ENCODE measurements around the gene GAK.
A peak's percentile ranks its signal among the peaks of the same experiment; 100 is the strongest.
"Not testable (repeated sequence)": the region's sequence is repeated elsewhere in the genome, so short reads cannot be mapped to it uniquely, and the experiment has no call there.

The GAK gene

GRCh38 chr4:931960-932712 lies at the start of gene GAK, which contains the start of gene TMEM175:
GAK (minus strand) TSS chr4:932316; CDS start chr4:932187, 129 bp downstream.
TMEM175 (plus strand) TSS chr4:932460; CDS start chr4:947740, 15,280 bp downstream.
- DNase-seq, result peak; percentile 97

- no peak for DNase-seq
Measured at GRCh38 chr4:978957-979701, 47.0 kb upstream of the GAK start.

- not testable (repeated sequence) for DNase-seq
Measured at GRCh38 chr4:976016-976415, 43.9 kb upstream of the GAK start.

GRCh38 chr4:974668-975067 lies 42.6 kb upstream of the GAK start:
- no peak for DNase-seq

GRCh38 chr4:973431-974397 lies 41.6 kb upstream of the GAK start, which contains the start of gene DGKQ:
DGKQ (minus strand) TSS chr4:973569; CDS start chr4:973482, 87 bp downstream.
- DNase-seq, result peak; percentile 94

GRCh38 chr4:972651-973424 lies 40.7 kb upstream of the GAK start:
- DNase-seq, result no peak

- no peak for DNase-seq
Measured at GRCh38 chr4:971666-972500, 39.8 kb upstream of the GAK start.

- DNase-seq, result no peak
Measured at GRCh38 chr4:970854-971520, 38.9 kb upstream of the GAK start.

- no peak for DNase-seq
Measured at GRCh38 chr4:970046-970745, 38.1 kb upstream of the GAK start.

- DNase-seq, result no peak
Measured at GRCh38 chr4:968621-969394, 36.7 kb upstream of the GAK start.

- DNase-seq, result no peak
Measured at GRCh38 chr4:968221-968620, 36.1 kb upstream of the GAK start.

- DNase-seq, result no peak
Measured at GRCh38 chr4:967113-968104, 35.3 kb upstream of the GAK start.

- DNase-seq, result no peak
Measured at GRCh38 chr4:966266-967112, 34.4 kb upstream of the GAK start.

GRCh38 chr4:965766-966134 lies 33.6 kb upstream of the GAK start:
- no peak for DNase-seq

- DNase-seq, result no peak
Measured at GRCh38 chr4:965048-965765, 33.1 kb upstream of the GAK start.
